Measurements from ENCODE around the gene ARHGAP26.

The ARHGAP26 gene

GRCh38 chr5:142785206-142785605 is 15.0 kb downstream of the ARHGAP26 start:
- no peak for DNase-seq

- no peak for DNase-seq
Measured at GRCh38 chr5:142789206-142789605, 19.0 kb downstream of the ARHGAP26 start.

GRCh38 chr5:142792012-142792864 is 22.1 kb downstream of the ARHGAP26 start:
- no peak for DNase-seq

GRCh38 chr5:142792865-142793232 is 22.7 kb downstream of the ARHGAP26 start:
- DNase-seq, result no peak

- DNase-seq, result no peak
Measured at GRCh38 chr5:142794537-142794936, 24.4 kb downstream of the ARHGAP26 start.

GRCh38 chr5:142795251-142795650 is 25.1 kb downstream of the ARHGAP26 start:
- no peak for DNase-seq

- no peak for DNase-seq
Measured at GRCh38 chr5:142796492-142797109, 26.4 kb downstream of the ARHGAP26 start.

GRCh38 chr5:142797420-142797819 is 27.2 kb downstream of the ARHGAP26 start:
- no peak for DNase-seq

GRCh38 chr5:142798099-142798770 is 28.1 kb downstream of the ARHGAP26 start:
- DNase-seq, result no peak

GRCh38 chr5:142800776-142801494 is 30.8 kb downstream of the ARHGAP26 start:
- DNase-seq, result no peak

GRCh38 chr5:142801495-142801871 is 31.3 kb downstream of the ARHGAP26 start:
- DNase-seq, result no peak

GRCh38 chr5:142803428-142804125 is 33.4 kb downstream of the ARHGAP26 start:
- no peak for DNase-seq

GRCh38 chr5:142805339-142805738 is 35.2 kb downstream of the ARHGAP26 start:
- no peak for DNase-seq

GRCh38 chr5:142806841-142807267 is 36.7 kb downstream of the ARHGAP26 start:
- no peak for DNase-seq

- no peak for DNase-seq
Measured at GRCh38 chr5:142807372-142807911, 37.3 kb downstream of the ARHGAP26 start.

GRCh38 chr5:142808878-142809598 is 38.9 kb downstream of the ARHGAP26 start:
- DNase-seq, result no peak

- DNase-seq, result no peak
Measured at GRCh38 chr5:142810081-142810480, 39.9 kb downstream of the ARHGAP26 start.

- no peak for DNase-seq
Measured at GRCh38 chr5:142810743-142811290, 40.6 kb downstream of the ARHGAP26 start.

GRCh38 chr5:142811866-142812557 is 41.8 kb downstream of the ARHGAP26 start:
- DNase-seq, result no peak

GRCh38 chr5:142813220-142813619 is 43.0 kb downstream of the ARHGAP26 start:
- no peak for DNase-seq

- no peak for DNase-seq
Measured at GRCh38 chr5:142814122-142814521, 43.9 kb downstream of the ARHGAP26 start.
